ENCODE data around the gene NRARP.

The NRARP gene

DNA sequence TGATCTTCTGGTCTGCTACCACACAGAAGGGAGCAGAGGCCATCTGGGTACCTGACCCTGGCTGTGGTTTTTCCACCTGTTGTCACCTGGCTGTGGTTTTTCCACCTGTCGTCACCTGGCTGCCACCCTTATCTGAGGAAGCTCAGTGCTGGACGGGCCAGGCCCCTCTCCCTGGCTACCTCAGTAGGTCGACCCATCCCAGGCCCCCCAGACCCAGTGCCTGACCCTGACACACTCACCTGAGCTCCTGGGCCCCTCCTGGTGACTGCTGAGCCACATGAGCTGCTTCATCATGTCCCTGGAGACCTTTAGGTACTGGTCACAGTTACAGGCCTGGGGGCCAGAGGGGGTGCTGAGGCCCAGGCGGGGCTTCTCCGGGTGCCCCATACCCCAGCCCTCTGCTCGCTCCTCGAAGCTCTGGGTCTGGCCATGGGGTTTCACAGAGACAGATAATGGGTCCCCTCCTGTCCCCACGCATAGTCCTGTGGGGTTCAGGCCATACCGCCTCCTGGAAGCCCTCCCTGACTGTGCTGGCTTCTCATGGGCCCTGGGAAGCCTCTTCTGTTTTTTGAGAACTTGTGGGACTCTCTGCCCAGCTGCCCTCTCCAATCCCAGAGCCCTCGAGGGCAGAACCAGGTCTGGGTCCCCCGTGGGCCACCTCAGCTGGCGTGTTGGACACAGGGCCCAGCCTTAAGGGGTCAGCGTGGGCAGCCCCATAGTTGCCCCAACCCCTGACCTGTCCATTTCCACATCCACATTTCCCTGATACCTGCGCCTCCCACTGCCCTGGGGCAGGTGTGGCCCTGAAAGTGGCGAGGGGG, 7.5 kb upstream of the NRARP start:
- H3K9ac ChIP-seq = no peak overlapping the region
- H3K36me3 ChIP-seq (ENCODE audit: insufficient read depth) = no peaks in the 10 kb centered on the region
- H3K4me1 ChIP-seq (ENCODE audit: low read depth, poor library complexity, severe bottlenecking) = peaks cover 7% of the 10 kb centered on the region
- no peaks in the 10 kb centered on the region for H3K79me2 ChIP-seq (ENCODE audit: insufficient read depth, low read depth)
- H3K4me2 ChIP-seq = no peak overlapping the region
- no peaks in the 10 kb centered on the region; the same call in 1 of the 2 replicates for H3K27me3 ChIP-seq (ENCODE audit: insufficient read depth, low read depth)
- H4K20me1 ChIP-seq (ENCODE audit: insufficient read depth) = no peaks in the 10 kb centered on the region
- no peak overlapping the region for H3K4me3 ChIP-seq (IDR thresholded peaks at IDR 0.05; ENCODE audit: insufficient read depth, low read depth, low read length)
- no peak overlapping the region for H3K27ac ChIP-seq
- H2AFZ ChIP-seq (ENCODE audit: low read depth) = no peak overlapping the region
- TF ChIP-seq, protein P1, sequence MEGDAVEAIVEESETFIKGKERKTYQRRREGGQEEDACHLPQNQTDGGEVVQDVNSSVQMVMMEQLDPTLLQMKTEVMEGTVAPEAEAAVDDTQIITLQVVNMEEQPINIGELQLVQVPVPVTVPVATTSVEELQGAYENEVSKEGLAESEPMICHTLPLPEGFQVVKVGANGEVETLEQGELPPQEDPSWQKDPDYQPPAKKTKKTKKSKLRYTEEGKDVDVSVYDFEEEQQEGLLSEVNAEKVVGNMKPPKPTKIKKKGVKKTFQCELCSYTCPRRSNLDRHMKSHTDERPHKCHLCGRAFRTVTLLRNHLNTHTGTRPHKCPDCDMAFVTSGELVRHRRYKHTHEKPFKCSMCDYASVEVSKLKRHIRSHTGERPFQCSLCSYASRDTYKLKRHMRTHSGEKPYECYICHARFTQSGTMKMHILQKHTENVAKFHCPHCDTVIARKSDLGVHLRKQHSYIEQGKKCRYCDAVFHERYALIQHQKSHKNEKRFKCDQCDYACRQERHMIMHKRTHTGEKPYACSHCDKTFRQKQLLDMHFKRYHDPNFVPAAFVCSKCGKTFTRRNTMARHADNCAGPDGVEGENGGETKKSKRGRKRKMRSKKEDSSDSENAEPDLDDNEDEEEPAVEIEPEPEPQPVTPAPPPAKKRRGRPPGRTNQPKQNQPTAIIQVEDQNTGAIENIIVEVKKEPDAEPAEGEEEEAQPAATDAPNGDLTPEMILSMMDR (conservative IDR thresholded peaks at IDR 0.05; ENCODE audit: low read depth, low read length) = no peak

DNA sequence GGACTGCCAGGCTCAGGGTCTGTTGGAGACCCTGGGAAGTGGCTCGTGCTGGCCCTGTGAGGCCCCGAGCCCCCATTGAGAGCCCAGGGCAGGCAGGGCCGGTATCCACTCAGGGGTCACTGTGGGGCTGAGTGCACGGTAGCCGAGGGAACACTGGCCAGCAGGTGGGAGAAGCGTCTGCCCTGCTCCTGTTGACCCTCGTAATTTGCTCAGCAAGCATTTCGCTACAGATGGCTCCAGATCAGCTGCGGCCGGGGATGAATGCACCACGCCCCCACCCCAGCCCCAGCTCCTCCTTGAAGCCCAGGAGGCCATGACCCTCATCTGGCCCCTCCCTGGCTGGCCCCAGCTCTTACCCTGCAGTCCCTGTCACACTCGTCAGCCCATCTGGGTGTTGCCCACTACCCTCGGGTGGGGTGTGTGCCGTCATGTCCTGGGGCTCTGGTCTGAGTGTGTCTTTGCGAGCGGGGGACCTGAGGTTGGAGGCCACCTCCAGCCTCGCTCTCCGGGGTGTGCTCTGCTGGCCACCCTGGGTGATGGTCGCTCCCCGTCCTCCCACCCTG, 6.1 kb upstream of the NRARP start:
- Histone ChIP-seq H4K20me1 (ENCODE audit: insufficient read depth) (no peaks in the 10 kb centered on the region), H2AFZ (ENCODE audit: low read depth) (no peak overlapping the region), H3K27me3 (ENCODE audit: insufficient read depth, low read depth) (no peaks in the 10 kb centered on the region; the same call in 1 of the 2 replicates), H3K4me2 (no peak overlapping the region), H3K4me1 (ENCODE audit: low read depth, poor library complexity, severe bottlenecking) (peaks cover 7% of the 10 kb centered on the region), H3K27ac (no peak overlapping the region), H3K4me3 (IDR thresholded peaks at IDR 0.05; ENCODE audit: insufficient read depth, low read depth, low read length) (no peak overlapping the region), H3K9ac (no peak overlapping the region), H3K36me3 (ENCODE audit: insufficient read depth) (no peaks in the 10 kb centered on the region), H3K79me2 (ENCODE audit: insufficient read depth, low read depth) (no peaks in the 10 kb centered on the region)
- TF ChIP-seq, protein P1 (conservative IDR thresholded peaks at IDR 0.05; ENCODE audit: low read depth, low read length) = no peak

DNA sequence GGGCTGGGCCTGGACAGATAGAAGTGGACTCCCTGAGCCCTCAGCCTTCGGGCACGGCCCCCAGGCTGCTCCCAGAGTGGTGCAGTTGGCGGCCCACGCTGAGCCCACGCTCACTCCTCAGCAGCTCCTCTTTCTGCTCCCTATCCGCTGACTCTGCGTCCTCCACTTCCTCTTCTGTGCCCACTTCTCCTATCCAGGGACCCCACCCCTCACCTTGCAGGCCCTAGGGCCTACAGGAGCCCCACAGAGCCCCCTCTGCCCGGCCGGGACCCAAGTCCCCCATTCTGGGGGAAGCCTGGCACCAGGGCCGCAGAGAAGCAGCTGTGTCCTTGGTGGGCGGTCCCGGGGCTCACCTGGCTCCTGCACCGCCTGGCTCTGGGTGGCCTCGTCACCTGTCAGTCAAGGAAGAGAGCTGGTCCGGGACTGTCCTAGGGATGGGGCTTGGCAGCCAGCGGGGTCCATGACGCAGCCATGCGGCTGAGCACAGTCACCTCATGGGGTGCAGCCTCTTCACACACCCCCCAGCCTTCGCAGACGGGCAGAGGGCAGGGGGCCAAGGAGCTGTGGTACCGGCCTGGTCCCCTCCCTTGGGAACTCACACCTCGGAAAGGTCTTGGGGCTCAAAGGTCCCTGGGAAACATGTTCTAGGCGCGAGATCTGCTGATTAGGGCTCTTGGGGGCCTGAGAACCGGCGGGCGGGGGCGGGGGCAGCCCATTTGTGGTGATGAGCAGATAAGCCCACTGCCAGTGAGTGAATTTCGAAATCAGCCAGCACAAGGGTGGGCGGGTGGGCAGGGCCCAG, 5.4 kb upstream of the NRARP start:
- H3K9ac ChIP-seq = no peak overlapping the region
- H4K20me1 ChIP-seq (ENCODE audit: insufficient read depth) = no peaks in the 10 kb centered on the region
- H3K4me2 ChIP-seq = no peak overlapping the region
- no peak overlapping the region for H2AFZ ChIP-seq (ENCODE audit: low read depth)
- no peaks in the 10 kb centered on the region for H3K36me3 ChIP-seq (ENCODE audit: insufficient read depth)
- H3K4me1 ChIP-seq (ENCODE audit: low read depth, poor library complexity, severe bottlenecking) = peaks cover 7% of the 10 kb centered on the region
- H3K4me3 ChIP-seq (IDR thresholded peaks at IDR 0.05; ENCODE audit: insufficient read depth, low read depth, low read length) = no peak overlapping the region
- no peaks in the 10 kb centered on the region; the same call in 1 of the 2 replicates for H3K27me3 ChIP-seq (ENCODE audit: insufficient read depth, low read depth)
- H3K79me2 ChIP-seq (ENCODE audit: insufficient read depth, low read depth) = no peaks in the 10 kb centered on the region
- H3K27ac ChIP-seq = no peak overlapping the region
- TF ChIP-seq, protein P1 (conservative IDR thresholded peaks at IDR 0.05; ENCODE audit: low read depth, low read length) = no peak

DNA sequence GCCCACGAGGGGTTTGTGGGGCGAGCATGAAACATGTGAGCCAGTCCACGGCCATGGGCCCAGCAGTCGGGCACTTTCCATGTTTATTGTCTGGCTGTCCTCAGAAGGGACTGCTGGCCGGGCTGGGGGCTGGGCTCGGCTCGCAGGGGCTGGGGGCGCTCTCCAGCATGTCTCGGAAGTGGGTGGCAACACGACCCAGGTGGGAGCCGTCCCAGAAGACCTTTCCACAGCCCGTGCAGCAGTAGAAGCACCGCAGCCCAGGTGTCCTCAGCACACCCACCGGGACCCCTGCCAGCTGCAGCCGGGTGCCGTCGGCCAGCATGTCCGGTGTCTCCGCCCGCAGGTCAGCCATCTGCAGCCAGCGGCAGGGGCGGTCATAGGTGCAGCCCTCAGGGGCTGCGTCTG, 4.8 kb upstream of the NRARP start:
- Histone ChIP-seq H3K4me1 (ENCODE audit: low read depth, poor library complexity, severe bottlenecking) (peaks cover 7% of the 10 kb centered on the region), H3K9ac (no peak overlapping the region)

More for the DNA sequence above, 4.8 kb upstream of the NRARP start:
- no peaks in the 10 kb centered on the region for H4K20me1 ChIP-seq (ENCODE audit: insufficient read depth)
- H2AFZ ChIP-seq (ENCODE audit: low read depth) = no peak overlapping the region
- no peaks in the 10 kb centered on the region; the same call in 1 of the 2 replicates for H3K27me3 ChIP-seq (ENCODE audit: insufficient read depth, low read depth)
- H3K79me2 ChIP-seq (ENCODE audit: insufficient read depth, low read depth) = no peaks in the 10 kb centered on the region
- no peaks in the 10 kb centered on the region for H3K36me3 ChIP-seq (ENCODE audit: insufficient read depth)
- H3K4me3 ChIP-seq (IDR thresholded peaks at IDR 0.05; ENCODE audit: insufficient read depth, low read depth, low read length) = no peak overlapping the region
- no peak overlapping the region for H3K27ac ChIP-seq
- H3K4me2 ChIP-seq = no peak overlapping the region
- TF ChIP-seq, protein P1 (conservative IDR thresholded peaks at IDR 0.05; ENCODE audit: low read depth, low read length) = no peak

All from KMS-11 (cell line).